Stimulated activated CD8-positive, alpha-beta memory T cell treated with anti-CD3 and anti-CD28 coated beads, Interleukin-15, amount 100 ng/mL, for 4 hours (primary cell): ENCODE measurements around the gene STH.
"Not testable (repeated sequence)": the region's sequence is repeated elsewhere in the genome, so short reads cannot be mapped to it uniquely, and the experiment has no call there.

Source experiments
- DNase-seq, 2 donors: peaks; one replicate each; pipeline ENCODE4 v3.0.0-alpha.2; 2020; ENCODE audit warnings: low read depth in 2 of 2

Gene STH, protein sequence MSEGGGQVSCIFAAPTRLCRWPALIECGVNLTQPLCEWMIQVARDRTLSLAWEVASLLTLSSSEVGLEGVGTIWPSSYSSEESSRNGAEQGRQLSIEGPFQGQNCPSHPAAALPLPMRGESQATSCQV

DNA sequence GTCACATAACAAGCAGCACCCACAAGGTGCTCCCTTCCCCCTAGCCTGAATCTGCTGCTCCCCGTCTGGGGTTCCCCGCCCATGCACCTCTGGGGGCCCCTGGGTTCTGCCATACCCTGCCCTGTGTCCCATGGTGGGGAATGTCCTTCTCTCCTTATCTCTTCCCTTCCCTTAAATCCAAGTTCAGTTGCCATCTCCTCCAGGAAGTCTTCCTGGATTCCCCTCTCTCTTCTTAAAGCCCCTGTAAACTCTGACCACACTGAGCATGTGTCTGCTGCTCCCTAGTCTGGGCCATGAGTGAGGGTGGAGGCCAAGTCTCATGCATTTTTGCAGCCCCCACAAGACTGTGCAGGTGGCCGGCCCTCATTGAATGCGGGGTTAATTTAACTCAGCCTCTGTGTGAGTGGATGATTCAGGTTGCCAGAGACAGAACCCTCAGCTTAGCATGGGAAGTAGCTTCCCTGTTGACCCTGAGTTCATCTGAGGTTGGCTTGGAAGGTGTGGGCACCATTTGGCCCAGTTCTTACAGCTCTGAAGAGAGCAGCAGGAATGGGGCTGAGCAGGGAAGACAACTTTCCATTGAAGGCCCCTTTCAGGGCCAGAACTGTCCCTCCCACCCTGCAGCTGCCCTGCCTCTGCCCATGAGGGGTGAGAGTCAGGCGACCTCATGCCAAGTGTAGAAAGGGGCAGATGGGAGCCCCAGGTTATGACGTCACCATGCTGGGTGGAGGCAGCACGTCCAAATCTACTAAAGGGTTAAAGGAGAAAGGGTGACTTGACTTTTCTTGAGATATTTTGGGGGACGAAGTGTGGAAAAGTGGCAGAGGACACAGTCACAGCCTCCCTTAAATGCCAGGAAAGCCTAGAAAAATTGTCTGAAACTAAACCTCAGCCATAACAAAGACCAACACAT lies at the start of gene STH:
STH (plus strand) TSS at position 264 of the 913 bp plus-strand sequence; CDS start at position 294, 30 bp downstream.
- DNase-seq = no peak

DNA sequence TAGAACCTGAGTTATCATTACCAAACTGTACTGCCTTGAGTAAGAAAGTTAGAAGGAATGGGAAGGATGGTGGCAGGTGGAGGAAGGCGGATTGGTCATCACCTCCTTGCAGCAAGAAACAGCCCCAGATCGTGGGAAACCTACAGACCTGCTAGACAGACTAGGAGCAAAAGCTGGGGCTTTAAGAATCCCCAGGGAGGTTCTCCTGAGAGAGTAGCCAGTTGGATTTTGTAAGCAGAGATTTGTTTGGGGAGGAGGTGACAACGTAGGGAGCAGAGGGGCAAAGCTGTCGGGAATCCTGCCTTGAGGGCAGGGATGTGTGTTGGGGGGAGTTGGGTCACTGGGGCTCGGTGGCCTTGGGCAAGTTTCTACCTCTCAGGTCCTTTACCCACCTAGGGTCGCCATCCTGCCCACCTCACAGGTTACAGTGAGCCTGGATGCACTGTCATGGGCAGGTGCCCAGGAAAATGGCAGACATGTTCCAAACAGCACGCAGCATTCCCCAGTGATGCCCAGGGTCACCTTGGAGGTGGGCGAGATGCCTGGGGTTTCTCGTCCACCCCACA lies 49.2 kb upstream of the STH start:
- DNase-seq = no peak

DNA sequence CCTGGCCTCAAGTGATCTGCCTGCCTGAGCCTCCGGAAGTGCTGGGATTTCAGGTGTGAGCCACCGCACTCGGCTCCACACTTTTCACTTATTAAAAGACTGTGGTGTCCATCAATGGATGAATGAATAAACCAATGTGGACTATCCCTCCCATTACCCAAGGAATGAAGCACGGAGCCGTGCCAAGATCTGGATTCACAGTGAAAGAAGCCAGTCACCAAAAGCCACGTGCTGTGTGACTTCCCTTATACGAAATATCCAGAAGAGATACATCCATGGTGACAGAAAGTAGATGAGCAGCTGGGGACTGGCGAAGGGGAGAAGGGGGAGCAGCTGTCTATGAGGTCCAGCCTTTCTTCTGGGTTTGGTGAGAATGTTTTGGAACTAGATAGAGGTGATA lies 48.2 kb upstream of the STH start:
- DNase-seq = no peak

DNA sequence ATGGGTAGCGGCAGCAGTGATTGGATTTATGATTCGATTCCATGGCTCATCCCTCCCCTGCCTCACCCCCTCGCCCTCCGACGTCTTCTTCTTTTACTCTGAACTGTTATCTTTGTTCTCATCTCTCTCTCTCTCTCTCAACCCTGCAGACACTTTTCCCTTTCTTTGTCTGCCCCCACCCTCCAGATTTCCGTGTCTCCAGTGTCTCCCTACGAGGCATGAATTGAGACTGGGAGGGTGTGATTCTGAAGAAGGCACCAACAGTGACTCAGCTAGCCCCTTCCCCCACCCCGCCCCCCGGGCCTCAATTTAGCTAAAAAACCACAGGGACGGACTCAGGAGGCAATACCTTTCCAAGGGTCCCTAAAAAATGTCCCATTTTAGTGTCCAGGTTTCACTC lies 47.6 kb upstream of the STH start:
- no peak for DNase-seq

DNA sequence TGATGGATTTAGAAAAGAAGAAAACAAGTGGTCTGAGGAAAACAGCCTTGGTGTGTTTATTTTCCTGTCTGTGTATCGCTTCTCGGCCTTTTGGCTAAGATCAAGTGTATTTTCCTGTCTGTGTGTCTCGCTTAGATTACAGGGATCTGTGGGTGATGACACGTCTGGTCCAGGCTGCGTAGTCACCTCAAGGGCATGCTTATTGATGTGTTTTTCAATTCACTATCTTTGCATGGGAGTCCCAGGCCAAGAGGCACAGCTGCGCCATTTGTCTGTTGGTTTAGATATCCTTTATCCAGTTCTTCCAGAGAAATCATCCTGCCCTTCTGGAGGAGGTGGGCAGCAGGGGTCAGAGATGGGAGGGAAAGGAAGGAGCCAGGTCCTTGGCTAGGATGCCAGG lies 47.1 kb upstream of the STH start:
- DNase-seq = no peak

DNA sequence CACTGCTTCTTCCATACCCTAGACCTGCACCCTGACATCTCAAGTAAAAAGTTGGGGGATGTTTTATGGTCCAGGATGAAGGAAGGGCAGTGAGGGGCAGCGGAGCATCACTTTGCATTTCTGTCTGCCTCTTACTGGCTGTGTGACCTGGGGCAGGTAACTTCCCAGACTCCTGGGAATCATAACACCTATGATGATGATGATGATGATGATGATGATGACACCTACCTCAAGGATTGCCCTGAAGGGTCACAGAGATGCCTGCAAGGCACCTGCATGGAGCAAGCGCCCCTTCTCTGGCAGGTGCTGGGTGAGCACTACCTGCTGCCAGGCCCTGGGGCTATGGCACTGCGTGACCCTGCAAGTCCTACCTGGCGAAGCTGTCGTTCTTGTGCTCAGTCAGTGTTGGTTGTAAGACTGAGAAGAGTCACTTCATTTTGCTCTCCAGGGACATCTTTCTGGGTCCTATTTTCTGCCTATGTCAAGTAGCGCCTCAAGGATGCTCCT lies 46.2 kb upstream of the STH start:
- no peak for DNase-seq

DNA sequence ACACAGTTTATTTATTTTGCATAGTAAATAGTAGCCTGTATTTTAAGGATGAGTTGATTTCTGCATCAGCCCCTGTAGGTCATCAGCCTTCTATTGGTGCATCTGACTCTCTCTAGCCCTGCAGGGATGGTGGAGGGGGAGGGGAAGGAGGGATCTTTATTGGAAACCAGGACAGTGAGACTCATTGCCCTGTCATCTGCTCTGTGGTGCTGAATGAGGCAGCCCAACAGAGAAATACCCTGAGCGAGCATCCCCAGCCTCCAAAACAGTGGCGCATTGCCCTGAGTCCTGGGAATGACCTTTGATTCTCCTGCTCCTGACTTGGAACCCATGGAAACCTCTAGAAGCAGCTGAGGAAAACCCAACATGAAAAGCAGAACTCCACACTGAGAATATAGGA lies 45.5 kb upstream of the STH start:
- DNase-seq = no peak

DNA sequence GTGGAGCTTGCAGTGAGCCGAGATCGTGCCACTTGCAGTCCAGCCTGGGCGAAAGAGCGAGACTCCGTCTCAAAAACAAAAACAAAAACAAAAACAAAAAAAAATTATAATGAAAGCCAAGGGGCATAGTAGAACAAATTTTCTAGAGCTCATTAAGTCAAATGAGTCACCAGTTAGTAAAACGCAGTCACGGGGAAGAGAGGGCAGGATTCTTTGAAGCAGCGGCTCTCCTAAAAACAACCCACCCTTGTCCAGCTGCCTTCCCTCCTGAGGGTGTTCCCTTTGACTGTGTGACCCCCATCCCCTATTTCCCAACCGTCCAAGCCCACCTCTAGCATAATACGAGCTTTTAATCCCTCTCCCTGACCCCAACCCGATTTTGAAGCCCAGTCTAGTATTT lies 44.1 kb upstream of the STH start:
- DNase-seq = no peak

DNA sequence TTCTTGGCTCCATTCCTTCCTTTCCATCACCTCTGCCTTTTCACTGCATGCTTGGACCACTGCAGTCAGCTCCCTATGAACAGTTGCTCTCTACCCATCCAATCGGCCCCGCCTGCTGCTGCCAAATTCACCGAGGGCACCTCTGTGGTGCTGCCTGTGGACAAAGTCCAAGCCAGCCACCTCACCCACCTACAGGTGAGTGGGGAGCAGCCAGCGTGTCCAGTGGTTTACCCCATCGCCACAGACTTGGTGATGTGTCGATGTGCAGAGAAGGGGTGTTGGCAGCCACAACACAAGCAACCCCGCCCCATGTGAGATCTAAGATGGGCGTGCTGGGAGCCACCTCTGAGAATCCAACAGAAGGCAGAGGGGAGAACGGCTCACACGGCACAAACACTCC lies 43.7 kb upstream of the STH start:
- no peak for DNase-seq

DNA sequence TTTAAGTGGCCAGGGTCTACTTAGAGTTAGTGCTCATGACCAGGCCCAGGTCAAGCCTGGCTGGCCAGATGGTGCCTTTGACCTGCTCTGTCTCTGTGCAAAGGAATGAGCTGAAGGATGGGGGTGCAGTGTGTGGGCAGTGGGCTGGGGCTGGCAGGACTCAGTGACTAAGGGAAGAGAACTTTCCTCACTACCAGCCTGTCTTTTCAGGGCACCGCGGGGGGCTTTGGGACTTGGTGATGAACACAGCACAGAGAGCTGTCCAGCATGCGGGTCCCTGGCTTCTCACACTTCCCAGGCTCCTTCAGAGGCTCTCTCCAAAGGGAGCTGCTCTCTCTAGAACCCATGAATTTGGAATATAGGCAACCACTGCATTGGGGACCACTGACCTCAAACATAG lies 43.0 kb upstream of the STH start:
- no peak for DNase-seq

DNA sequence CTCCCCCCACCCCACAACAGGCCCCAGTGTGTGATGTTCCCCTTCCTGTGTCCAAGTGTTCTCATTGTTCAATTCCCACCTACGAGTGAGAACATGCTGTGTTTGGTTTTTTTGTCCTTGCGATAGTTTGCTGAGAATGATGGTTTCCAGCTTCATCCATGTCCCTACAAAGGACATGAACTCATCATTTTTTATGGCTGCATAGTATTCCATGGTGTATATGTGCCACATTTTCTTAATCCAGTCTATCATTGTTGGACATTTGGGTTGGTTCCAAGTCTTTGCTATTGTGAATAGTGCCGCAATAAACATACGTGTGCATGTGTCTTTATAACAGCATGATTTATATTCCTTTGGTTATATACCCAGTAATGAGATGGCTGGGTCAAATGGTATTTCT lies 42.3 kb upstream of the STH start:
- DNase-seq = not testable (repeated sequence)

DNA sequence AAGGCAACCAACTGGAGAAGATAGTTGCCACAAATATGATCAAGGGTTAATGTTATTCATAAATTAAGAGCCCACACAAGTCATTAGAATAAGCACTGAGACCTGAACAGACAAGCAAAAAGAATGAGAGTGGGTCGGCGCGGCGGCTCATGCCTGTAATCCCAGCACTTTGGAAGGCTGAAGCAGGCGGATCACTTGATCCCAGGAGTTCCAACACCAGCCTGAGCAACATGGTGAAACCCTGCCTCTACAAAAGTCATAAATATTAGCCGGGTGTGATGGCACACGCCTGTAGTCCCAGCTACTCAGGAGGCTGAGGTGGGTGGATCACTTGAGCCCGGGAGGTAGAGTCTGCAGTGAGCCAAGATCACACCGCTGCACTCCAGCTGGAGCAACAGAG lies 40.7 kb upstream of the STH start:
- no peak for DNase-seq

DNA sequence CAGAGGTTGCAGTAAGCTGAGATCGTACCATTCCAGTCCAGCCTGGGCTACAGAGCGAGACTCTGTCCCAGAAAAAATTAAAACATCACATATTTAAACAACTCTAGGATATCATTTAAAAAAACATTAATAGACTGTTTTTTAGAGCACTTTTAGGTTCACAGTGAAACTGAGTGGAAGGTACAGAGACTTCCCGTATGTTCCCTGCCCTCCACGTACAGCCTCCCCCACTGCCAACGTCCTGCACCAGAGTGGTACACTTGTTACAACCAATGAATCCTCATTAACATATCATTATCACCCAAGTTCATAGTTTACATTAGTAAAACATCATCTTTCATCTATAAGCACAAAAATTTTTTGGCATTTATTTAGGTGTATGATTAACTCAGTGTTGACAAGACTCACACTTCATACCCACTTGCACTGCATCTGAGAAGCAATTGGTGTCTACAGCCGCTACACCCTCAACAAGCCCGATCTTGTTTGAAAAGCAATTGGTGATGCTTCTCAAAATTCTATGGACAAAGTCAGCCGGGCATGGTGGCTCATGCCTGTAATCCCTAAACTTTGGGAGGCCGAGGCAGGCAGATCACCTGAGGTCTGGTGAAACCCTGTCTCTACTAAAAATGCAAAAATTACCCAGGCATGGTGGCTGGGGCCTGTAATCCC lies 39.9 kb upstream of the STH start:
- DNase-seq = no peak

DNA sequence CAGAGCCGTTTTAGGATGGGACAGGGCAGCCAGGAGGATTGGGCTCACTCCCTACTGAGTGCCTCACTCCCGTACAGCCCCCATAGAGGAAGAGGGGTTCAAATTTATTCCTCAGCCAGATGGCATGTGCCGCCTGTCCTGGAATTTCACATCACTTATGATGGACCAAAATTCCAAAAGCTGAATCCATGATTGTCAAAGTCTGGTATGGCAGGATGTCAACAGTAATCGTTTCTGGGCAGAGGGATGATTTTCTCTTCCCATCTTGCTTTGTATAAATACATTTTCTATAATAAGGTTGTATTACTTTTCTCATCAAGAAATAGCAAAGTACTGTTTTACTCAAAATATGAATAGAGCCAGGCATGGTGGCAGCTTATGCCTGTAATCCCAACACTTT lies 38.7 kb upstream of the STH start:
- no peak for DNase-seq

DNA sequence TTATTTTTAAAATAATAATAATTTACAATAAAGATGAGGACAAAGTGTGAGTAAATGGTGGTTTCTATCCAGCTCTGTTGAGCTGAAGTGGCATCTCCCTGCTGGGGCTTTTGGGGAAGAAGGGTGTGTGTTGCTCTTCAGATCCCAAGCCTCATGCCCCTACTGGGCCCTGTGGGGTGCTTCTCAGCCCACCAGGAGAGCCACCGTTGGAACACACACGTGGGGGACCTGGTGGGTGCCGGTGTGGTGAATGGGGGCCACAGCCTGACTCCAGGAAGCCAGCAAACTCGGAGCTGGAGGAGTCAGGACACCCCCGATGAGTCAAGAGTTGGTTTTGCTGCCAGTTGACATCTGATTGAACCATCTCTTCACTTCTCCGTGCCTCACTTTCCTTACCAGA lies 37.8 kb upstream of the STH start:
- no peak for DNase-seq

DNA sequence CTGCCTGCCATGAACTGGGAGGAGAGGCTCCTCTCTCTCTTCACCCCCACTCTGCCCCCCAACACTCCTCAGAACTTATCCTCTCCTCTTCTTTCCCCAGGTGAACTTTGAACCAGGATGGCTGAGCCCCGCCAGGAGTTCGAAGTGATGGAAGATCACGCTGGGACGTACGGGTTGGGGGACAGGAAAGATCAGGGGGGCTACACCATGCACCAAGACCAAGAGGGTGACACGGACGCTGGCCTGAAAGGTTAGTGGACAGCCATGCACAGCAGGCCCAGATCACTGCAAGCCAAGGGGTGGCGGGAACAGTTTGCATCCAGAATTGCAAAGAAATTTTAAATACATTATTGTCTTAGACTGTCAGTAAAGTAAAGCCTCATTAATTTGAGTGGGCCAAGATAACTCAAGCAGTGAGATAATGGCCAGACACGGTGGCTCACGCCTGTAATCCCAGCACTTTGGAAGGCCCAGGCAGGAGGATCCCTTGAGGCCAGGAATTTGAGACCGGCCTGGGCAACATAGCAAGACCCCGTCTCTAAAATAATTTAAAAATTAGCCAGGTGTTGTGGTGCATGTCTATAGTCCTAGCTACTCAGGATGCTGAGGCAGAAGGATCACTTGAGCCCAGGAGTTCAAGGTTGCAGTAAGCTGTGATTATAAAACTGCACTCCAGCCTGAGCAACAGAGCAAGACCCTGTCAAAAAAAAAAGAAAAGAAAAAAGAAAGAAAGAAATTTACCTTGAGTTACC lies 36.7 kb upstream of the STH start:
- DNase-seq = no peak

DNA sequence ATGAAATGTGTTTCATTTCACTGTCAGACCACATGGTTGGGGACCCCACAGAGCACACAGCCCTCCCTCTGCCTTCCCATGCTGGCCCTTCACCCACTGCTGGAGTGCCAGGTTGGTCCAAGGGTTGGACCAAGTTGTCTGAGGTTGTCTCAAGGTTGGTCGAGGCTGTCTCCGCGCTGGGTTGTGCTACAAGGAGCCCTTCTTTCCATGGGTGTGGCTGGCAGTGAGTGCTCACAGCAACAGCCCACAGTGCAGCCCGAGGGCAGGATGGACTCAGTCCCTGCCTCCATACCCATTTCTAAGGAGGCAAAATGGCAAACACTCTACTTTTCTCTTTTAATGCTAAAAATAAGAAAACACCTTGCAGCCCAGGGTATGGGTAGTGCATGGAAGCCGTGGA lies 35.8 kb upstream of the STH start:
- DNase-seq = no peak

DNA sequence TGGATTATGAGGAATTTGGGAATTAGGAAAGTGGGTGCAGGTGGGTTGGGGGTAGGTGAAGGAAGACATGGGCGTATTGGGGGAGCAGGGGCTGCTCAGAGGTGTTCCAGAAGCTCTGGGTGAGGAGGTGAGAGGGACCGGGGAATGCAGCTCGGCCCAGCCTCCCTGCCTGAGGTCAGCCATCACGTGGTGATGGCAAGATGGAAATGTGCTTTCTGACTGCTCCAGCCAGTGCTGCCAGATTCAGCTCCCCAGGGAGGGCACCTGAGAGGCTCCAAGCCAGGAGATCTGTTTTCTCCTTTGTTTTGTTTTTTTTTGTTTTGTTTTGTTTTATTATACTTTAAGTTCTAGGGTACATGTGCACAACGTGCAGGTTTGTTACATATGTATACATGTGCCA lies 35.2 kb upstream of the STH start:
- DNase-seq = no peak

DNA sequence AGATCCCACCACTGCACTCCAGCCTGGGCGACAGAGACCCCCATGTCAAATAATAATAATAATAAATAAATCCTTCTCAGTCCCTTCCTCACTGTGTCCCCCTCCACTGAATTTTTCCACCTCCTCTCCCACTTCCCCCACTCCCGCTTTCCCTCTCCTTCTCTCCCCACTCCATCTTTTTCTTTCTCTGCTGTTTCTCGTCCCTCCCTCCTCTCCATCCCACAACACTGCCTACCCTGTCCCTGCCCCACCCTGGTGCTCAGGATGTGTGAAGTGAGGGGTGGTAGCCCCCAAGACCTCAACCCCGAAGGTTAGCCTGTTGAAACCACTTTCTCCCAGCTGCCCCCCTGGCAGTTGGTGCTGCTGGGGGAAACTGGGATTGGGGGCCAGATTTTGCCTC lies 34.4 kb upstream of the STH start:
- no peak for DNase-seq

DNA sequence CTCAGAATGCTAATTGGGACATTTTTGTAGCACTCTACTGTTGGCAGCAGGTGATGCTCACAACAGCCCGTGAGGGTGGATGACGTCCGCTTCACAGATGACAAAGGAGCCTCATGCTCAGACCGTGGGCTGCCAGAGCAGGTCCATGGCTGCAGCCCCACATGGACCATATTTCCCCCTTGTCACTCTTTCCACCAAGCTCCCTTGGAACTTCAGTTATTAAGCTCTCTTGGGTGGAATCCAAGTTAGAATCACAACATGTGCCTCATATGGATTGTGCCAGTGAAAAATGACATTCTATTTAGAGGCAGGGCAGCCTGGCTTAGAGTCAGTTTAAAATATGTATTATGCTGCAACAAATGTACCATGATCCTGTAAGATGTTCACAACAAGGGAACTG lies 33.2 kb upstream of the STH start:
- no peak for DNase-seq

DNA sequence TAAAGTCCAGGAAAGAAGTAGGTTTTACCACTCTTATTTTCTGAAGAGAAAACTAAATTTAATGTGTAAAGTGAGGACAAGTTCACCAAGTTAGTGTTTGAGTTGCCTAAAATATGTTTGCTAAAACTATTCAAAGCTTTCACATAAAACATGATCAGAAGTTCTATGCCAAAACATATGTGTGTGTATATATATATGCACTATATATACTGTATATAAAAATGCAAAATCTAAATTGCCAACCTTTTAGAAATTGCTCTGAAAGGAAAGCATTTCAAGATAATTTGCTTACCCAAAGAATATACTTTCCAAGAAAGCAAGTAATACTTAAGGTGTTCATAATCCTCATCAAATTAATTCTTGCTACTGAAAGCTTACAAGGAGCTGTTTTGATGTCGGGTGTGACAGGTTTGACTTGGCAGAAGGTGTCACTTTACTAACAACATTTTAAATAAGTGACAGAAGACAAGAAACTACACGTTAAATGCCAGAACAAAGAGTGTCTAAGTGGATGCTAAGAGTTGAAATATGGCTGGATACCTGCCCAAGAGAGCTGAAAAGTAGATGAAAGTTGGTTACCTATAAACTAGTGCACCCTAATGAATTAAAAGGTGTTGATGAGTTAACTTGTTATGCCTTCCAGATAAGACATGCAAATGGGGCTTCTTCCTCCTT lies 32.3 kb upstream of the STH start:
- no peak for DNase-seq
